ENCODE results near the gene KRTAP10-7. TPM values are rescaled to one million over a fixed set of nuclear protein-coding genes. Genes with fewer than 3 reads are reported as not detected.
"Not testable (repeated sequence)": the region's sequence is repeated elsewhere in the genome, so short reads cannot be mapped to it uniquely, and the experiment has no call there.

KRTAP10-7 gene
- total and polyA plus RNA-seq, 7 donors: not detected

GRCh38 chr21:44623575-44623974 lies 23.2 kb downstream of the KRTAP10-7 start:
- Histone ChIP-seq H3K9me3 (peaks cover 0 to 13% (median 4%) of the 10 kb centered on the region in 4 donors), H3K36me3 (no peaks in the 10 kb centered on the region), H3K4me1 (no peaks in the 10 kb centered on the region), H3K27me3 (peaks cover 0 to 19% (median 3%) of the 10 kb centered on the region in 3 donors), H3K27ac (no peak overlapping the region), H3K4me3 (no peak overlapping the region)
- TF ChIP-seq EP300 (IDR thresholded peaks at IDR 0.05) (no peak), POLR2AphosphoS5 (IDR thresholded peaks at IDR 0.05) (no peak), POLR2A (IDR thresholded peaks at IDR 0.05) (no peak), CTCF (IDR thresholded peaks at IDR 0.05) (no peak)
- intact Hi-C loops (cut with DNase I): no loop called here
- DNase-seq: no peak

- Histone ChIP-seq H3K27me3 (peaks cover 0 to 26% (median 13%) of the 10 kb centered on the region in 3 donors), H3K4me3 (no peak overlapping the region), H3K4me1 (no peaks in the 10 kb centered on the region), H3K27ac (no peak overlapping the region), H3K9me3 (peaks cover 0 to 11% (median 5%) of the 10 kb centered on the region in 4 donors), H3K36me3 (no peaks in the 10 kb centered on the region)
- WGBS, 2 donors: 89 to 92% methylated on average over 7 of the region's 7 CpGs
- intact Hi-C loops (cut with DNase I): no loop called here
- TF ChIP-seq POLR2A (IDR thresholded peaks at IDR 0.05) (no peak), EP300 (IDR thresholded peaks at IDR 0.05) (no peak), POLR2AphosphoS5 (IDR thresholded peaks at IDR 0.05) (no peak), CTCF (IDR thresholded peaks at IDR 0.05) (no peak)
- DNase-seq: no peak
Observed at GRCh38 chr21:44625756-44626155, 25.4 kb downstream of the KRTAP10-7 start.

- Histone ChIP-seq H3K4me3 (no peak overlapping the region), H3K36me3 (no peaks in the 10 kb centered on the region), H3K27me3 (peaks cover 0 to 26% (median 13%) of the 10 kb centered on the region in 3 donors), H3K27ac (no peak overlapping the region), H3K4me1 (no peaks in the 10 kb centered on the region), H3K9me3 (peaks cover 0 to 11% (median 5%) of the 10 kb centered on the region in 4 donors)
- DNase-seq: no peak
- intact Hi-C loops (cut with DNase I): no loop called here
- TF ChIP-seq POLR2AphosphoS5 (IDR thresholded peaks at IDR 0.05) (no peak), CTCF (IDR thresholded peaks at IDR 0.05) (no peak), POLR2A (IDR thresholded peaks at IDR 0.05) (no peak), EP300 (IDR thresholded peaks at IDR 0.05) (no peak)
- 73% methylated on average over 10 of the region's 10 CpGs for WGBS, 2 donors
Observed at GRCh38 chr21:44626262-44626661, 25.9 kb downstream of the KRTAP10-7 start.

GRCh38 chr21:44626673-44627143 lies 26.3 kb downstream of the KRTAP10-7 start, which contains the start of gene KRTAP10-9:
Gene KRTAP10-9, plus strand, starts transcription at chr21:44627093. Its CDS starts 79 bp downstream, at chr21:44627172.
- no peaks in the 10 kb centered on the region for H3K4me1 ChIP-seq
- H3K4me3 ChIP-seq: no peak within 1 kb of the TSS
- H3K9me3 ChIP-seq: peaks cover 0 to 11% (median 5%) of the 10 kb centered on the region in 4 donors
- no peak for DNase-seq
- no peak within 1 kb of the TSS for H3K27ac ChIP-seq
- 51 to 54% methylated on average over 7 of the region's 7 CpGs for WGBS, 2 donors
- TF ChIP-seq POLR2A (IDR thresholded peaks at IDR 0.05) (no peak), EP300 (IDR thresholded peaks at IDR 0.05) (no peak), POLR2AphosphoS5 (IDR thresholded peaks at IDR 0.05) (no peak), CTCF (IDR thresholded peaks at IDR 0.05) (no peak)
- intact Hi-C loops (cut with DNase I): no loop called here
- H3K27me3 ChIP-seq: peaks cover 0 to 26% (median 13%) of the 10 kb centered on the region in 3 donors
- no peaks in the 10 kb centered on the region for H3K36me3 ChIP-seq

- peaks cover 0 to 16% (median 5%) of the 10 kb centered on the region in 4 donors for H3K9me3 ChIP-seq
- H3K27ac ChIP-seq; H3K4me1 ChIP-seq; DNase-seq; intact Hi-C loops (cut with DNase I); H3K4me3 ChIP-seq; H3K36me3 ChIP-seq: not testable (repeated sequence)
- peaks cover 0 to 26% (median 13%) of the 10 kb centered on the region in 3 donors for H3K27me3 ChIP-seq
- WGBS, 2 donors: 72 to 79% methylated on average over 20 of the region's 20 CpGs
Observed at GRCh38 chr21:44627181-44627822, 26.9 kb downstream of the KRTAP10-7 start.

- Histone ChIP-seq H3K9me3 (peaks cover 0 to 18% (median 4%) of the 10 kb centered on the region in 4 donors), H3K27me3 (peaks cover 0 to 26% (median 13%) of the 10 kb centered on the region in 3 donors)
- intact Hi-C loops (cut with DNase I); H3K4me1 ChIP-seq; H3K27ac ChIP-seq; DNase-seq; H3K4me3 ChIP-seq; H3K36me3 ChIP-seq: not testable (repeated sequence)
- 29 to 47% methylated on average over 15 of the region's 15 CpGs for WGBS, 2 donors
Observed at GRCh38 chr21:44627831-44628233, 27.4 kb downstream of the KRTAP10-7 start.
